Nephron (organoid): ENCODE data around the gene CARD14.

Experiments used
- H3K27ac Mint-ChIP-seq, 3 experiments: 2 replicates each; pipeline ENCODE4 v1.8.0; 2020; ENCODE audit warnings: mixed read lengths in 3 of 3, mild to moderate bottlenecking in 2 of 3, moderate library complexity in 1 of 3
- H3K27me3 Mint-ChIP-seq: 2 replicates; pipeline ENCODE4 v1.8.0; 2021; ENCODE audit warnings: low read depth, mild to moderate bottlenecking, moderate library complexity, mixed read lengths
- H3K36me3 Mint-ChIP-seq: 2 replicates; pipeline ENCODE4 v1.8.0; 2020; ENCODE audit warnings: low read depth, mixed read lengths
- H3K4me1 Mint-ChIP-seq: 2 replicates; pipeline ENCODE4 v1.8.0; 2020; ENCODE audit warnings: mixed read lengths
- H3K4me3 Mint-ChIP-seq, 3 experiments: 2 replicates each; pipeline ENCODE4 v1.8.0; 2020; ENCODE audit warnings: mild to moderate bottlenecking in 3 of 3, mixed read lengths in 3 of 3, moderate library complexity in 2 of 3
- H3K9me3 Mint-ChIP-seq: 2 replicates; pipeline ENCODE4 v1.8.0; 2020; ENCODE audit warnings: mixed read lengths
- TF ChIP-seq, protein P1 (sequence below), 3 experiments: fragments of 200-600 bp; sonication (generic); IDR thresholded peaks; one replicate each; pipeline ENCODE4 v1.5.0; 2021; ENCODE audit warnings: antibody characterized with exemption in 3 of 3; ENCODE audit not compliant: unreplicated experiment in 3 of 3

CARD14 gene

DNA sequence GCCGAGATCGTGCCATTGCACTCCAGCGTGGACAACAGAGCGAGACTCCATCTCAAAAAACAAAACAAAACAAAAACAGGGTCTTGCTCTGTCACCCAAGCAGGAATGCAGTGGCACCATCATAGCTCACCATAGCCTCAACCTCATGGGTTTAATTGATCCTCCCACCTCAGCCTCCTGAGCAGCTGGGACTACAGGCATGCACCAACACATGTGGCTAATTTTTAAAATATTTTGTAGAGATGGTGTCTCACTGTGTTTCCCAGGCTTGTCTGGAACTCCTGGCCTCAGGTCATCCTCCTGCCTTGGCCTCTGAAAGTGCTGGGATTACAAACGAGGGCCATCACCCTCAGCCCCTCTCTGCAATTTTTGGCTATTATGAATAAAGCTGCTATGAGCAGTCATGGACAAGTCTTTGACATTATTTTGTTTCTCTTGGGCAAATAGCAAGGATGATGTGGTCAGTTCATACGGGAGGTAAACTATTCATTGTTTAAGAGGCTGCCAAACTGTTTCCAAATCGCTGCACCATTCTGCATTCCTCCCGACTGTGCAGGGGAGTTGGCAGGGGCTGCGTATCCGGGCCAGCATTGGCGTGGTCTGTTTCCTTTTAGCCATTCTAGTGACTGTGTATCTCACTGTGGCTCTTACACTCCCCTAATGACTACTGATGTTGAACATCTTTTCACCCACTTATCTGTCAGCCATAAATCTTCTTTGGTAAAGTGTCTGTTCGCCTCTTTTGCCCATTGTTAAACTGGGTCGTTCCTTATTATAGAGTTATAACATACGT is 44.0 kb upstream of the CARD14 start:
- Mint-ChIP-seq H3K36me3 (no peaks in the 10 kb centered on the region), H3K27ac (no peak overlapping the region), H3K27me3 (no peaks in the 10 kb centered on the region), H3K9me3 (no peaks in the 10 kb centered on the region), H3K4me1 (peaks cover 7% of the 10 kb centered on the region), H3K4me3 (no peak overlapping the region)
- TF ChIP-seq, protein P1, sequence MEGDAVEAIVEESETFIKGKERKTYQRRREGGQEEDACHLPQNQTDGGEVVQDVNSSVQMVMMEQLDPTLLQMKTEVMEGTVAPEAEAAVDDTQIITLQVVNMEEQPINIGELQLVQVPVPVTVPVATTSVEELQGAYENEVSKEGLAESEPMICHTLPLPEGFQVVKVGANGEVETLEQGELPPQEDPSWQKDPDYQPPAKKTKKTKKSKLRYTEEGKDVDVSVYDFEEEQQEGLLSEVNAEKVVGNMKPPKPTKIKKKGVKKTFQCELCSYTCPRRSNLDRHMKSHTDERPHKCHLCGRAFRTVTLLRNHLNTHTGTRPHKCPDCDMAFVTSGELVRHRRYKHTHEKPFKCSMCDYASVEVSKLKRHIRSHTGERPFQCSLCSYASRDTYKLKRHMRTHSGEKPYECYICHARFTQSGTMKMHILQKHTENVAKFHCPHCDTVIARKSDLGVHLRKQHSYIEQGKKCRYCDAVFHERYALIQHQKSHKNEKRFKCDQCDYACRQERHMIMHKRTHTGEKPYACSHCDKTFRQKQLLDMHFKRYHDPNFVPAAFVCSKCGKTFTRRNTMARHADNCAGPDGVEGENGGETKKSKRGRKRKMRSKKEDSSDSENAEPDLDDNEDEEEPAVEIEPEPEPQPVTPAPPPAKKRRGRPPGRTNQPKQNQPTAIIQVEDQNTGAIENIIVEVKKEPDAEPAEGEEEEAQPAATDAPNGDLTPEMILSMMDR (IDR thresholded peaks at IDR 0.05; ENCODE audit: unreplicated experiment in 3 of 3) = no peak

DNA sequence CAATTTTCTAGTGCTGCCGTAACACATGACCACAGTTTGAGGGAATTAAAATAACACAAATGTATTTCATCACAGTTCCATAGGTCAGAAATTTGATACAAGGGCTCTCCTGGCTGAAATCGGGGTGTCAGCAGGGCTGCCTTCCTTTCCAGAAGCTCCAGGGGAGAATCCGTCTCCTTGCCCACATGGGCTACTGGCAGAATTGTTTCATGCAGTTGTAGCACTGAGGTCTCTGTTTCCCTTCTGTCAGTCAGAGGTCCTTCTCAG is 43.4 kb upstream of the CARD14 start:
- Mint-ChIP-seq H3K27ac (no peak overlapping the region), H3K27me3 (no peaks in the 10 kb centered on the region), H3K4me3 (no peak overlapping the region), H3K9me3 (no peaks in the 10 kb centered on the region), H3K36me3 (no peaks in the 10 kb centered on the region), H3K4me1 (peaks cover 7% of the 10 kb centered on the region)
- TF ChIP-seq, protein P1 (IDR thresholded peaks at IDR 0.05; ENCODE audit: unreplicated experiment in 3 of 3) = no peak

DNA sequence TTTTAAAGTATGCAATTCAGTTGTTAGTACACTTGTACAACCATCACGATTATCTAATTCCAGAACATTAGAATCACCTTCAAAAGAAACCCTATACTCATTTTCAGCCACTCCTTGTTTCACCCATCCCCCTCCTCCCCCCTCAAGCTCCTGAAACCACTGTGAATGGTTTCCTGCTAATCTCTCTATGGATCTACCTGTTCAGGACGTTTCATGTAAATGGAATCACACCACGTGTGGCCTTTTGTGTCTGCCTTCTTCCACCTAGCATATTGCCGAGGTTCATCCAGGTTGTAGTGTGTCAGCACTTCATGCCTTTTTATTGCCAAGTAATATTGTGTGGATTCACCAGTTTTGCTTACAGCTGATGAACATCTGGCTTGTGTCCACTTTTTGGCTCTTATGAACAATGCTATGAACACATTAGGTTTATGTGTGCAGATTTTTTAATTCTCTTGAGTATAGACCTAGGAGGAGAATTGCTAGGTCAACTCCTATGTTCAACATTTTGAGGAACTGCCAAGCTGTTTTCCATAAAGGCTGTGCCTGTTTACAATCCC is 40.7 kb upstream of the CARD14 start:
- Mint-ChIP-seq H3K36me3 (peaks cover 15% of the 10 kb centered on the region), H3K4me3 (no peak overlapping the region), H3K27me3 (no peaks in the 10 kb centered on the region), H3K9me3 (no peaks in the 10 kb centered on the region), H3K4me1 (peaks cover 5% of the 10 kb centered on the region), H3K27ac (no peak overlapping the region)
- TF ChIP-seq, protein P1 (IDR thresholded peaks at IDR 0.05; ENCODE audit: unreplicated experiment in 3 of 3) = no peak

DNA sequence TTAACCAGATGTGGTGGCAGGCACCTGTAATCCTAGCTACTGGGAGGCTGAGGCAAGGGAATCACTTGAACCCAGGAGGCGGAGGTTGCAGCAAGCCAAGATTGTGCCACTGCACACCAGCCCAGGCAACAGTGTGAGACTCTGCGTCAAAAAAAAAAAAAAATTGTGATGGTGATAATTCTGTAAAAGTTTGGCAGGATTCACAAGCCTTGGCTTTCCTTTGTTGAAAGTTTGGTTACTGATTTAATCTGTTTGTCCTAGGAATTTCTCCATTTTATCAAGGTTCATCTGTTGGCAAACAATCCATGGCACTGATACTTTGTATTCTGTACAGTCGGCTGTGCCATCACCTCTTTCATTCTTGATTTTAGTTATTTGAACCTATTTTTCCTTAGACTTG is 38.8 kb upstream of the CARD14 start:
- H3K27ac Mint-ChIP-seq = no peak overlapping the region
- no peaks in the 10 kb centered on the region for H3K27me3 Mint-ChIP-seq
- no peaks in the 10 kb centered on the region for H3K9me3 Mint-ChIP-seq
- H3K4me3 Mint-ChIP-seq = no peak overlapping the region
- no peaks in the 10 kb centered on the region for H3K4me1 Mint-ChIP-seq
- TF ChIP-seq, protein P1 (IDR thresholded peaks at IDR 0.05; ENCODE audit: unreplicated experiment in 3 of 3) = no peak
- peaks cover 32% of the 10 kb centered on the region for H3K36me3 Mint-ChIP-seq

DNA sequence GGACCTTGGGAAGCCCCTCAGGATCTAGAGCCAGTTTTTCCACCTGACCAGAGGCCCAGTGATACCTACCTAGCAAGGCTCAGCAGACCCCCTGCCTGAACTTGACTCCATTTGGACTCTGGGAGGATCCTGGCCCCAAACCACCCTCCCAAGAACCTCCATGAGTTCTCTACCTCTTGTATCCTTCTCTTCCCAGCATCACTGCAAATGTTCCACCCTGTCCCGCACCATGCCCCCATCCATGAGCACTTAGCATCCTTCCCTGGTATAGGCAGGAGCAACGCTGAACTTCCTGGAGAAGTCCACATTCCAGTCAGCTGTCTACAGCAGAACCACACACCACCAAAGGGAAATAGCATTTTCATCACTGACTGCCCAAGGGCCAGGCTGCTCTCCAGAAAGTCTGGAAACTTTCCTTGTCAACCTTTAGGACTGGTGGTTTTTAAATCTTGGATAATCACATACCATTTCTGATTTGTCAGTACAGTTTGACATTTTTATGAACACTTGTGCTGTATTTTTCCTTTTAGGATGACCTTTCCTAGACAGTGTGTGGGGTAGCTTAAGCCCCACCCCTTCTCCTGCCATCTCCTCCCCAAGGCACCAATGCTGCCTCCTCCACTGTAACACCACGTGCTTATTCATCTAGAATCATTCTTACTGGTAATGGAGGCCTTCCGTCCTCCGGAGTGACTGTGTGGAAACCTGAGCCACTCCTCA is 36.8 kb upstream of the CARD14 start:
- TF ChIP-seq, protein P1 (IDR thresholded peaks at IDR 0.05; ENCODE audit: unreplicated experiment in 3 of 3) = no peak
- Mint-ChIP-seq H3K9me3 (no peaks in the 10 kb centered on the region), H3K4me3 (no peak overlapping the region), H3K27me3 (no peaks in the 10 kb centered on the region), H3K36me3 (peaks cover 47% of the 10 kb centered on the region), H3K27ac (no peak overlapping the region), H3K4me1 (no peaks in the 10 kb centered on the region)
